Stimulated activated effector memory CD8-positive, alpha-beta T cell treated with anti-CD3 and anti-CD28 coated beads, Interleukin-12 subunit alpha, Interleukin-12 subunit beta, amount 100 ng/mL, for 72 hours (primary cell): Measurements from ENCODE around the gene ENPP5.

ENCODE experiments used
- ATAC-seq: fragments of 150-1000 bp; cut with Tn5 transposase; 2 replicates; pipeline ENCODE4 v1.10.0; 2021
- DNase-seq, 2 donors: peaks; one replicate each; pipeline ENCODE4 v3.0.0; 2021 to 2022; ENCODE audit warnings: low spot score in 2 of 2
- H3K27ac Mint-ChIP-seq: one replicate; pipeline ENCODE4 v1.8.0; 2022; ENCODE audit warnings: mild to moderate bottlenecking, mixed read lengths
- H3K36me3 Mint-ChIP-seq: one replicate; pipeline ENCODE4 v1.8.0; 2022; ENCODE audit warnings: mild to moderate bottlenecking, mixed read lengths
- H3K4me1 Mint-ChIP-seq: one replicate; pipeline ENCODE4 v1.8.0; 2022; ENCODE audit warnings: mixed read lengths
- H3K4me3 Mint-ChIP-seq: one replicate; pipeline ENCODE4 v1.8.0; 2022; ENCODE audit warnings: mild to moderate bottlenecking, mixed read lengths
- H3K9me3 Mint-ChIP-seq: one replicate; pipeline ENCODE4 v1.8.0; 2022; ENCODE audit warnings: mixed read lengths

The ENPP5 gene

DNA sequence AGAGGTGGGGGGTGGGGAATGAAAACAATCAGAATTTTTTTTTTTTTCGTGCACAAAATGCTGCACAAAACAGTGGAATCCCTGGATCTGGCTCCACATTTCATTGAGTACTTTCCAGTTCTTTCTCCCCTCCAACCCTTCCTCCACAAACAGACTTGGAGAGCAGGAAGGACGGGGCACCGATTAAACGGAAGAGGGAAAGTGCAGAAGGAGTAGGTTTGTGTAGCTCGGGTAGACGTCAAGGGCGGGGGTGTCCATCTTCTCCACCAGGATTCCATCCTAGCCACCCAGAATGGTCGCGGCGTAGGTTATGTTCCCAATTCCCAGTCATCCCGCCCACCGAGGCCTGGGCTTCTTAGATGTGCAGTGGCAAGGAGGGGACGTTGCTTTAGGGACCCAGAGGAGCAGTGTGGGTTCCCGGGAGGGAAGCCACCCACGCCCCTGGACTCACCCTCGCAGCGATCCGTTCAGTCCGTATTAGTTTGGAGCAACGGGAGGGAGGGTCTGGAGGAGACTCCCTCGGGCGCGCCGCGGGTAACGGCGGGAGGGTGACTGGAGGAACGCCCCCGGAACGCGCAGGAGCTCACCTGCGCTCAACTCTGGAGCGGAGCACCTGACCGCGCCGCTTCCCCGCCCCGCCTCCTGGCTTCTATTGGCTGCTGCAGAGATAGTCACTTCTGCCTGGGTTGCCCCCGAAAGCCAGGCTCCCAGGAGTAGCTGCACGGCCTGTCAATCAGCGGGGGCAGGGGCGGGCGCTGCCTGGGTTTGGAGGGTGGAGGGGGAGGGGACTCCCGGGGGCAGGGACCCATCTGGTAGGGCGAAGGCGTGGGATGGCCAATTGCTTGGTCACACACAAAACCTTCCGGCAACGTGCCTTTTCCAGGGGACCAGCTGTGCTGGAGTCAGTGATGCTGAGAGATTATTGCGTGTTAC lies at the start of gene ENPP5:
Gene ENPP5 (minus strand): TSS at position 624 of the 933 bp plus-strand sequence. CDS start 2,718 bp downstream, outside the sequence.
- peak within 1 kb of the TSS; percentile 85 for H3K4me3 Mint-ChIP-seq
- ATAC-seq = peak; percentile 90
- H3K27ac Mint-ChIP-seq = peak within 1 kb of the TSS; percentile 26
- peaks cover 5% of the 10 kb centered on the region for H3K36me3 Mint-ChIP-seq
- H3K4me1 Mint-ChIP-seq = peaks cover 30% of the 10 kb centered on the region
- H3K9me3 Mint-ChIP-seq = no peaks in the 10 kb centered on the region
- peak; percentile 57 to 87 for DNase-seq

GRCh38 chr6:46219661-46220060 lies 48.9 kb upstream of the ENPP5 start:
- H3K36me3 Mint-ChIP-seq = peaks cover 6% of the 10 kb centered on the region
- ATAC-seq = no peak
- H3K4me3 Mint-ChIP-seq = no peak overlapping the region
- no peaks in the 10 kb centered on the region for H3K4me1 Mint-ChIP-seq
- peak overlapping the region; percentile 73 for H3K27ac Mint-ChIP-seq
- DNase-seq = no peak
- H3K9me3 Mint-ChIP-seq = no peaks in the 10 kb centered on the region

- Mint-ChIP-seq H3K27ac (no peak overlapping the region), H3K36me3 (peaks cover 6% of the 10 kb centered on the region), H3K4me1 (no peaks in the 10 kb centered on the region), H3K9me3 (no peaks in the 10 kb centered on the region), H3K4me3 (no peak overlapping the region)
- ATAC-seq (no peak), DNase-seq (no peak)
These were observed 47.7 kb upstream of the ENPP5 start for GRCh38 chr6:46218457-46218856.

DNA sequence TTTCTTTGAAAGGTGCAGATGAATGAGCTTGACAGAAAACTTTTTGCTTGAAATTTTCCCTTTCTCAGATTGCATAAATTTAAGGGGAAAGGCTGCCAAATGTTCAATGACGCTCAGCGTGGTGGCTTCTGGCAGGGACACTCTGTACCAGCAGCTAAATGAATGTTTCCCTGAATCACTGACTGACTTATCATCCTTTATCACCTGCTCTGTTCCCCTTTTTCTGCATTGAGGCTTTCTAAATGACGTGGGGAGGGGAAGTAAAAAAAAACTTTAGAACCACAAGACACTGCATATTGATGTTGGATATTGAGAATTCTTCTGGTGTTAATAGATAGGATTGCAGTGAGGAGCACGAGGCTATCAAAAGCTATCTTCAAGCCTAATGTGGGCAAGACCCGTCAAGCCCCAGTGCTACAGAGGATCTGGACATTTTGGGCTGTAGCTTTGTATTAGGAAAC lies 46.9 kb upstream of the ENPP5 start:
- DNase-seq = no peak

GRCh38 chr6:46216879-46217278 lies 46.1 kb upstream of the ENPP5 start:
- DNase-seq = no peak
- H3K4me1 Mint-ChIP-seq = no peaks in the 10 kb centered on the region
- H3K36me3 Mint-ChIP-seq = peaks cover 6% of the 10 kb centered on the region
- H3K27ac Mint-ChIP-seq = peak overlapping the region; percentile 15
- ATAC-seq = no peak
- no peaks in the 10 kb centered on the region for H3K9me3 Mint-ChIP-seq
- H3K4me3 Mint-ChIP-seq = no peak overlapping the region

More for the DNA sequence above, 46.9 kb upstream of the ENPP5 start:
- Mint-ChIP-seq H3K9me3 (no peaks in the 10 kb centered on the region), H3K27ac (no peak overlapping the region), H3K36me3 (peaks cover 6% of the 10 kb centered on the region), H3K4me3 (no peak overlapping the region), H3K4me1 (no peaks in the 10 kb centered on the region)
- peak; percentile 78 for ATAC-seq

GRCh38 chr6:46215777-46216176 lies 45.0 kb upstream of the ENPP5 start:
- ATAC-seq = no peak
- no peaks in the 10 kb centered on the region for H3K4me1 Mint-ChIP-seq
- H3K27ac Mint-ChIP-seq = no peak overlapping the region

GRCh38 chr6:46215213-46215612 lies 44.4 kb upstream of the ENPP5 start:
- peaks cover 6% of the 10 kb centered on the region for H3K36me3 Mint-ChIP-seq
- H3K4me1 Mint-ChIP-seq = no peaks in the 10 kb centered on the region
- DNase-seq = no peak
- no peaks in the 10 kb centered on the region for H3K9me3 Mint-ChIP-seq
- no peak overlapping the region for H3K4me3 Mint-ChIP-seq
- H3K27ac Mint-ChIP-seq = no peak overlapping the region
- no peak for ATAC-seq

More at GRCh38 chr6:46215777-46216176, 45.0 kb upstream of the ENPP5 start:
- H3K4me3 Mint-ChIP-seq = no peak overlapping the region
- H3K36me3 Mint-ChIP-seq = peaks cover 6% of the 10 kb centered on the region
- no peak for DNase-seq
- H3K9me3 Mint-ChIP-seq = no peaks in the 10 kb centered on the region

- Mint-ChIP-seq H3K4me3 (no peak overlapping the region), H3K27ac (no peak overlapping the region), H3K36me3 (no peaks in the 10 kb centered on the region), H3K9me3 (no peaks in the 10 kb centered on the region), H3K4me1 (no peaks in the 10 kb centered on the region)
- ATAC-seq (no peak), DNase-seq (no peak)
These were observed 41.1 kb upstream of the ENPP5 start for GRCh38 chr6:46211917-46212316.

- H3K27ac Mint-ChIP-seq = no peak overlapping the region
- H3K36me3 Mint-ChIP-seq = no peaks in the 10 kb centered on the region
- no peaks in the 10 kb centered on the region for H3K9me3 Mint-ChIP-seq
- H3K4me3 Mint-ChIP-seq = no peak overlapping the region
- DNase-seq = no peak
- peak; percentile 44 for ATAC-seq
- no peaks in the 10 kb centered on the region for H3K4me1 Mint-ChIP-seq
These were observed 39.5 kb upstream of the ENPP5 start for GRCh38 chr6:46210294-46210693.

DNA sequence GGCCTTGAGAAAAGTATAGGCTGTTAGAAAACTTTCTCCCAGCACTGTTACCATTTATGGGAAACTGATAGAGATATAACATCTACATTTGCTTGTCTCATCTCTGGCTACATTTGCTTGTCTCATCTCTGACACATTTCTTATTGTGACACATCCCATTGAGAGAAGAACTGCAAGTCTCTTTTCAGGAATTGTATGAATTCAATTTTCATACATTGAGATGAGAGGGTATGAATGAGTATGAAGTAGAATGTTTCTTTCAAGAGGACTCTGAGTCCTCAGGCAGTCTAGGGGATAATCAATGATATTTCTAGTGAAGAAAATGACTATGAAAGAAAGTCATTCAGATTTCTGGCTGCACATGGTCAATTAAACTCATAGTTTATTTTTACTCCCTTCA lies 37.5 kb upstream of the ENPP5 start:
- H3K4me3 Mint-ChIP-seq = no peak overlapping the region
- no peaks in the 10 kb centered on the region for H3K9me3 Mint-ChIP-seq
- no peak for DNase-seq
- no peaks in the 10 kb centered on the region for H3K36me3 Mint-ChIP-seq
- peak; percentile 57 for ATAC-seq
- H3K27ac Mint-ChIP-seq = no peak overlapping the region
- no peaks in the 10 kb centered on the region for H3K4me1 Mint-ChIP-seq

DNA sequence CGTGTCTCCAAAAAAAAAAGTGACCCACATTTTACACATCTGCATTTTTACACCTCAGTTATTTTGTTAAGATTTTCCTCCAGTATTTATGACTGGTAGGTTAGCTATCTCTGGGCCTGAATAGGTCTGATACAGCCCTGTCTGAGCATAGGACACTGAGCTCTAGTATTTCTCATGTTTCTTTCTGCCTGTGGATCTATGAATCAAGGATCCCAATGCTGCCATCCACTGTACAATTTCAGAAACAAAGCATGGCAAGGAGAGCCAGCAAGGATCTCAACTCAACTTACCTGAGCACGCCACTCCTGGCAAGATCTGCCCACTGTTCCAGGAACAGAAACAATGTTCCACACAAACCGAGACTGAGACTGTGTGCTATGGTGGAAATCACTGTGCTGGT lies 36.4 kb upstream of the ENPP5 start:
- no peaks in the 10 kb centered on the region for H3K36me3 Mint-ChIP-seq
- no peaks in the 10 kb centered on the region for H3K4me1 Mint-ChIP-seq
- no peak overlapping the region for H3K27ac Mint-ChIP-seq
- no peak for ATAC-seq
- no peak for DNase-seq
- no peak overlapping the region for H3K4me3 Mint-ChIP-seq
- H3K9me3 Mint-ChIP-seq = no peaks in the 10 kb centered on the region

DNA sequence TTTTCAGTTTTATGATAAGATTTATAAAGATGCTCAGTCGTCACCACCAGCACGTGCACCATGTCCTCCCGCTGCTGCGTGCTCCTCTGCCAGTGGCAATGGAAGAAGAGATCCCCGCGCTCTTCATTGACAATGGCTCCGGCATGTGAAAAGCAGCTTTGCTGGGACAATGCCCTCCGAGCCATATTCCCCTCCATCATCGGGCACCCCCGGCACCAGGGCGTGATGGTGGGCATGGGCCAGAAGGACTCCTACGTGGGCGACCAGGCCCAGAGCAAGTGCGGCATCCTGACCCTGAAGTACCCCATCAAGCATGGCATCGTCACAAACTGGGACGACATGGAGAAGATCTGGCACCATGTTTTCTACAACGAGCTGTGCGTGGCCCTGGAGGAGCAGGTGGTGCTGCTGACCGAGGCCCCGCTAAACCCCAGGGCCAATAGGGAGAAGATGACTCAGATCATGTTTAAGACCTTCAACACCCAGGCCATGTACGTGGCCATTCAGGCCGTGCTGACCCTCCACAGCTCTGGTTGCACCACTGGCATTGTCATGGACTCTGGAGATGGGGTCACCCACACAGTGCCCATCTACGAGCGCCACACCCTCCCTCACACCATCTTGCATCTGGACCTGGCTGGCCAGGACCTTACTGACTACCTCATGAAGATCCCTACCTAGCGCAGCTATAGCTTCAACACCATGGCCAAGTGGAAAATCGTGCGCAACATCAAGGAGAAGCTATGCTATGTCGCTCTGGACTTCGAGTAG lies 34.3 kb upstream of the ENPP5 start:
- Mint-ChIP-seq H3K4me1 (no peaks in the 10 kb centered on the region), H3K36me3 (no peaks in the 10 kb centered on the region), H3K27ac (no peak overlapping the region), H3K9me3 (no peaks in the 10 kb centered on the region), H3K4me3 (no peak overlapping the region)
- ATAC-seq (no peak), DNase-seq (no peak)

DNA sequence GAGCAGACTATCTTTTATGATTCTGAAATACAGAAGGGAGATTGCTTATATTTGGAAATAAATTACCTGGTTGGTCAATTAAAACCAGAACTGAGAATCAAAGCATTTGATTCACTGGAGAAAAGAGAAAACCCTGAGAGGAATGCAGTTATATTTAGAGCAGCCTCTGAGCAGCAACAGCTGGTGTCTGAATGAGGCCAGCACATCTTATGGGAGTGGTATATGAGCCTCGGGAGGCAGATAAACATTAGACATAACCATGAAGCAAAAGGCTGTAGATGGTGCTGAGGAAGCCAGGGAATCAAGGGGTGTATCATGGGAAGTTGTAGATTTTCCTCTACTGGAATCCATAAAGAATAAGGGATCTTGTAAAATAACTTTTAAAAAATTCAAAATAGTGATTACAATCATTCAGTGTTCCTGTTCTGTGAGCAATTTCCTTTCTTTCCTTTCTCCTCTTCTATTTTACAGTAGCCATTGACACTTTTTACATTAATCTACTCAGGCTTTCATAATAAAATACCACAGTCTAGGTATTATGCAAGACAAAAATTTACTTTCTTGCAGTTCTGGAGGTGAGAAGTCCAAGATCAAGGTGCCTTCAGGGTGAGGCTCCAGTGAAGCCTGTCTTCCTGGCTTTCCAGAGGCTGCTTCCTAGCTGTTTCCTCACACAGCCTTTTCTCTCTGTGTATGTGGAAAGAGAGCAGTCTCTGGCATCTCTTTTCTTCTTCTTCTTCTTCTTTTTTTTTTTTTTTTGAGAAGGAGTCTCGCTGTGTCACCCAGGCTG lies 32.8 kb upstream of the ENPP5 start:
- H3K4me1 Mint-ChIP-seq = no peaks in the 10 kb centered on the region
- DNase-seq = no peak
- no peak for ATAC-seq
- no peak overlapping the region for H3K27ac Mint-ChIP-seq
- no peaks in the 10 kb centered on the region for H3K36me3 Mint-ChIP-seq
- H3K9me3 Mint-ChIP-seq = no peaks in the 10 kb centered on the region
- no peak overlapping the region for H3K4me3 Mint-ChIP-seq

GRCh38 chr6:46201702-46202101 lies 30.9 kb upstream of the ENPP5 start:
- Mint-ChIP-seq H3K4me3 (no peak overlapping the region), H3K4me1 (no peaks in the 10 kb centered on the region), H3K27ac (no peak overlapping the region), H3K36me3 (no peaks in the 10 kb centered on the region), H3K9me3 (no peaks in the 10 kb centered on the region)
- ATAC-seq = no peak
- no peak for DNase-seq

- ATAC-seq = no peak
These were observed 28.6 kb upstream of the ENPP5 start for GRCh38 chr6:46199387-46199786.

More at GRCh38 chr6:46199387-46199786, 28.6 kb upstream of the ENPP5 start:
- no peak overlapping the region for H3K4me3 Mint-ChIP-seq
- H3K4me1 Mint-ChIP-seq = no peaks in the 10 kb centered on the region
- DNase-seq = no peak
- no peaks in the 10 kb centered on the region for H3K36me3 Mint-ChIP-seq
- no peaks in the 10 kb centered on the region for H3K9me3 Mint-ChIP-seq
- no peak overlapping the region for H3K27ac Mint-ChIP-seq
